Measurements from ENCODE around the gene RNF11.

DNA sequence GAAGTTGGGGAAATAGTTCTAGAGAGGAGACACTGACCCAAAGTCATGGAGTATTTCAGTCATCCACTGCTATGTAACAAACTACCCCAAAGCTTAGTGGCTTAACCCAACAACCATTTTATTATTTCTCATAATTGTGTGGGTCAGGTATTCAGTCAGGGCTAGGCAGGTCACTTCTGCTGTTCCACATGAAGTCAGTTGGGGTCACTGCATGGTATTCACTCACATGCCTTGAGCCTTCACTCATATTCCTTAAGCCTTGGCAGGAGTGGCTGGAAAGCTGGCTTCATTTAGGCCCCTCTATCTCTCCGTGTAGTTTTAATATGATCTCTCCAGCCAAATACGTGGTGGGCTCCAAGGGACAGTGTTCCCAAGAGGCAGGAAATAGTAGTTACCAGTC, 17.5 kb upstream of the RNF11 start:
- TF ChIP-seq POLR2AphosphoS5 (IDR thresholded peaks at IDR 0.05; ENCODE audit: borderline replicate concordance, low read depth, low read length) (no peak), EZH2 (IDR thresholded peaks at IDR 0.05) (no peak)

All from SK-N-MC (cell line).